NOMO-1 treated with dmso at 0.1 percent for 144 hours (cell line): ENCODE results near the gene RPP21.

ENCODE experiments used
- DNase-seq: peaks from one replicate; lab custom pipeline; 2025; ENCODE audit not compliant: unreplicated experiment; lab: John Stamatoyannopoulos, UW

The RPP21 gene

GRCh38 chr6:30378290-30378937, 33.5 kb downstream of the RPP21 start:
- DNase-seq, result no peak

- no peak for DNase-seq
These were observed 35.5 kb downstream of the RPP21 start for GRCh38 chr6:30380464-30380863.

- DNase-seq, result no peak
These were observed 41.2 kb downstream of the RPP21 start for GRCh38 chr6:30386166-30386565.

GRCh38 chr6:30391240-30391639, 46.3 kb downstream of the RPP21 start:
- DNase-seq, result no peak

GRCh38 chr6:30394139-30394538, 49.2 kb downstream of the RPP21 start:
- no peak for DNase-seq
